Naive B cell (primary cell): Measurements from ENCODE around the gene IRX1. TPM values are rescaled to one million over a fixed set of nuclear protein-coding genes. Genes with fewer than 3 reads are reported as not detected.

Experiments used
- ATAC-seq, 2 donors: fragments of 150-1000 bp; cut with Tn5 transposase; 2 replicates each; pipeline ENCODE4 v1.10.0; 2021; ENCODE audit warnings: low read depth in 2 of 2, mild to moderate bottlenecking in 2 of 2, moderate library complexity in 2 of 2
- DNase-seq: peaks from one replicate; pipeline ENCODE4 v3.0.0; 2022
- H3K27ac Mint-ChIP-seq, 6 donors: one replicate each; pipeline ENCODE4 v1.8.0; 2020 to 2022; ENCODE audit warnings: mild to moderate bottlenecking in 6 of 6, mixed read lengths in 6 of 6, moderate library complexity in 5 of 6, inconsistent platforms in 2 of 6
- H3K27me3 Mint-ChIP-seq, 3 donors: one replicate each; pipeline ENCODE4 v1.8.0; 2021 to 2022; ENCODE audit warnings: mixed read lengths in 3 of 3, mild to moderate bottlenecking in 1 of 3
- H3K36me3 Mint-ChIP-seq, 2 donors: one replicate each; pipeline ENCODE4 v1.8.0; 2020 to 2022; ENCODE audit warnings: mixed read lengths in 2 of 2, inconsistent platforms in 1 of 2, mild to moderate bottlenecking in 1 of 2
- H3K4me1 Mint-ChIP-seq, 3 donors: one replicate each; pipeline ENCODE4 v1.8.0; 2020 to 2022; ENCODE audit warnings: mixed read lengths in 3 of 3, inconsistent platforms in 1 of 3, mild to moderate bottlenecking in 1 of 3, moderate library complexity in 1 of 3
- H3K4me3 Mint-ChIP-seq, 8 donors: one replicate each; pipeline ENCODE4 v1.8.0; 2020 to 2022; ENCODE audit warnings: mild to moderate bottlenecking in 8 of 8, mixed read lengths in 8 of 8, moderate library complexity in 8 of 8, inconsistent platforms in 2 of 8
- H3K9me3 Mint-ChIP-seq, 7 donors: one replicate each; pipeline ENCODE4 v1.8.0; 2020 to 2022; ENCODE audit warnings: mixed read lengths in 7 of 7, mild to moderate bottlenecking in 5 of 7, inconsistent platforms in 2 of 7, moderate library complexity in 1 of 7
- polyA plus RNA-seq, 6 donors: library from polyadenylated mRNA; unstranded; fragments of 300-500 nt; fragmentation: Illumina TruSeq; gene quantifications; one replicate each; pipeline ENCODE4 v1.2.3, GENCODE V29; 2021; ENCODE audit warnings: low read depth in 6 of 6

The IRX1 gene
- polyA plus RNA-seq, 6 donors from 2014 or later: not detected

DNA sequence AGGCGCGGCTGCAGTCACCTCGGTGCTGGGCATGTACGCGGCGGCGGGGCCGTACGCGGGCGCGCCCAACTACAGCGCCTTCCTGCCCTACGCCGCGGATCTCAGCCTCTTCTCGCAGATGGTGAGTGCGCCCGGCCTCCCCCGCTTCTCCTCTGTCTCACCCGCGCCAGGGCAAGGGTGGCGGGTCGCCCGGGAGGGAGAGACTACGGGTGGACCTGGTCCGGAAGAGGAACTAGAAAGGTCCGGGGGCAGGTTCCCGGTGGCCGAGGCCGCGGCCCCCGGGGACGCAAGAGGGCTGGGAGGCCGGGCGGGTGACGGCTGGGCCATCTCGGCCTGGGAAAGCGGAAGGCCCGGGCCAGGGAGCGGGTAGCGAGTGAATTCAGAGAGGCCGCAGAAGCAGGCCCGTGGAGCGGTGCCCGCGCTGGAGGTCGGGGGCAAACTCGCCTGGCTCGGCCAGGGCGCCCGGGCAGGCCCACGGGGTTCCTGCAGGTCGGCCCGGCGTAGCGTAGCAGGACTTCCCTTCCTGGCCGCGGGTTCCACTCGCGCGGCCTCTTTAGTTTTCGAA is 711 bp downstream of the IRX1 start:
- Mint-ChIP-seq H3K36me3 (peaks cover 0 to 13% of the 10 kb centered on the region in 2 donors), H3K9me3 (peaks cover 0 to 9% (median 4%) of the 10 kb centered on the region in 7 donors), H3K4me1 (peaks cover 8 to 11% (median 9%) of the 10 kb centered on the region in 3 donors), H3K27ac (no peak overlapping the region), H3K27me3 (peaks cover 34 to 67% (median 39%) of the 10 kb centered on the region in 3 donors), H3K4me3 (peak overlapping the region in 2 of 8 donors; percentile 35 to 53)
- no peak for ATAC-seq
- no peak for DNase-seq

DNA sequence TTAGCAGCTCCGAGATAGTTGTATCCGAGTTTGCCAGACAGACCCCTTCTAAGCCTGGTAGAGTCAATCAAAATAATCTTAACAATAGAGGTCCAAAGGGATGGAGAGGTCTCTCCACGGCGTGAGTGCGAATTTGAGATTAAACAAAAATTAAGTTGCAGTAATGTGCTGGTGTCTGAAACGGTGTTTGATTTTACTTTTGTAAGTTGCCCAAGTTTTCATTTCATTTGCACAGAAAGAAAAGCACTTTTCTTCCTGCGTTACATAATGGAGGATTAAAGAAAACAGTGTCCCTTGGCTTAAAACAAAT is 1.2 kb downstream of the IRX1 start:
- peaks cover 0 to 13% (median 4%) of the 10 kb centered on the region in 7 donors for H3K9me3 Mint-ChIP-seq
- H3K27me3 Mint-ChIP-seq: peaks cover 38 to 67% (median 44%) of the 10 kb centered on the region in 3 donors
- ATAC-seq: no peak
- DNase-seq: no peak
- H3K27ac Mint-ChIP-seq: no peak overlapping the region
- H3K4me1 Mint-ChIP-seq: peaks cover 9 to 16% (median 14%) of the 10 kb centered on the region in 3 donors
- peaks cover 4 to 18% of the 10 kb centered on the region in 2 donors for H3K36me3 Mint-ChIP-seq
- H3K4me3 Mint-ChIP-seq: peak overlapping the region in 3 of 8 donors; percentile 35 to 53 (median 51)

DNA sequence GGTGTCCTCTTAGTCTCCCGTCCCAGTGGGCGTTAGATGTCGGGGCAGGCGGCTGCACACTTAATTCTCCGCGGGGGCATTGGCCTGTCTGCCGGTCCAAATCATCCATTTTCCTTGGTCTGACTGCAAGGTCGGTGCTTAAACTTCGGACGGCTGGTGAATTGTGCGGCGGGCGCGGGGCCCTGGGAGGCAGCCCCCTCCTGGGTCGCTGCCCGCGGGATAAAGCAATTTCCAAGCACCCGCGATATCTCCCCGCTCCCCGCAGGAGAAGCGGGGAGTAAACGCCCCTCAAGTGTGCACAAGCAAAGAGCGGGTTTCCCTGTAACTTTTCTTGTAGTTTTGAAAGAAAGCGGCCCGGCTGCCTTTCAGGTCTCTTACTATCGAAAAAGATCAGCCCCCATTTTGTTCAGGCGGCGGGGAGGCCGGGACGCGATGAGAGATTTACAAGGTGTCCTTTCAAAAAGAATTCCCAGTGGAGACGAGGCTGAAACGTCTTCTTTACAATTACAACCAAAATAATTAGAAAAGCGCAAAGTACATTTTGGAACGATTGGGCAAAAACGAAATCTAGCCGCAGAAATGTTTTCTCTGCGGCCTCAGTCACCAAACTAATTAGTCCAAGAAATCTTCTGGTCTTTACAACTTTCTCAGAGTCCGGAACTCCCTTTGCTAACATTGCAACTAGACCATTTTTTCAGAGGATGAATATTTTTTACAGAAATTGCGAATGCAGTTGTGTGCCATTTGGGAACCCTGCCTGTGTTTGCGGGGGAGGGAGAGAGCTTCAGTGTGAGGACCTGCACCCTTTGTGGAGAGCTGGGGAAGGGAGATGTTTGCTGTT is 1.8 kb downstream of the IRX1 start:
- Mint-ChIP-seq H3K36me3 (peaks cover 6 to 21% of the 10 kb centered on the region in 2 donors), H3K4me1 (peaks cover 9 to 19% (median 15%) of the 10 kb centered on the region in 3 donors), H3K27me3 (peaks cover 44 to 67% (median 48%) of the 10 kb centered on the region in 3 donors), H3K4me3 (peak overlapping the region in 2 of 8 donors; percentile 51 to 71), H3K9me3 (peaks cover 0 to 14% (median 4%) of the 10 kb centered on the region in 7 donors), H3K27ac (no peak overlapping the region)
- DNase-seq: no peak
- ATAC-seq: no peak

DNA sequence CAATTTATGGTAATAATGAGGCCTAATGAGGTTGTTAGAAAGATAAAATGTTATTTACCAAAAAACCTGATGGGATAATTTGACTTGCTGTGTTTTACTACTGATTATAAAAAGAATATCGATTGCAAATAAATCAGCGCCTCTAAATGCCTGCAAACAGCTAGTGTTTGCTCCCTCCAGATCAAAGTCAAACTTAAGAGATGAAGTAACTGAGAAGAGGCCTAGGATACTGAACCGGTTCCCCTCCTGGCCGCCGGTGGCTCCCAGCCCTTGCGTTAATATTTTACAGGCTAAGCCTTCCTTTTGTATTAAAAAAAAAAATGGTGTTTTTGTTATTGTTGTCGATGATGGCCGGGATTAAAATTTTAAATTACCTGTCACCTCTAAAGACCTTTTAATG is 2.6 kb downstream of the IRX1 start:
- peaks cover 9 to 22% (median 15%) of the 10 kb centered on the region in 3 donors for H3K4me1 Mint-ChIP-seq
- no peak overlapping the region for H3K4me3 Mint-ChIP-seq
- ATAC-seq: no peak
- no peak for DNase-seq
- H3K27me3 Mint-ChIP-seq: peaks cover 44 to 67% (median 55%) of the 10 kb centered on the region in 3 donors
- peaks cover 6 to 21% of the 10 kb centered on the region in 2 donors for H3K36me3 Mint-ChIP-seq
- no peak overlapping the region for H3K27ac Mint-ChIP-seq
- peaks cover 0 to 14% (median 4%) of the 10 kb centered on the region in 7 donors for H3K9me3 Mint-ChIP-seq

DNA sequence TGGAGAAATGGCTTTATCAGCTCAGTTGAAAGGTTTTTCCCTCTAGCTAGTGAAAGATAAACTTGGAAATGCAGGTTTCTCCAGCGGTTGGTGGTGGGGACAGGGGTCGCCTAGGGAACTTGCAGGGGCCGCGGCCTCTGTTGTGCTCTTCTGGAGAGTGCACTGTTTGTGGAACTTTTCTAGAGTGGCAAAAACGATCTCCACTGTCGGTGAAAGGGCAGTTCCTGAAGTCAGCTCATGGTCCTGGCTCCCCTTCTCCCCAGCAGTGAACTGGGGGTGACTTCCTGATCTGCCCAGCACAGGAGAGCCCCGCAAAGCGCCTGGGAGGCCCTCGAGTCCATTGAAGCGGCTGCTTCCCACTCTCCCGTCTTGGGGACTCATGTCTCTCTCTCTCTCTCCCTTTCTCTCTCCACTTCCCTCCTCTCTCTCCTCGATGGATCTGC is 3.2 kb downstream of the IRX1 start:
- ATAC-seq (no peak), DNase-seq (no peak)
- Mint-ChIP-seq H3K27ac (no peak overlapping the region), H3K4me1 (peaks cover 6 to 21% (median 12%) of the 10 kb centered on the region in 3 donors), H3K27me3 (peaks cover 47 to 67% (median 56%) of the 10 kb centered on the region in 3 donors), H3K36me3 (peaks cover 6 to 16% of the 10 kb centered on the region in 2 donors), H3K9me3 (peaks cover 0 to 14% (median 4%) of the 10 kb centered on the region in 7 donors), H3K4me3 (no peak overlapping the region)

DNA sequence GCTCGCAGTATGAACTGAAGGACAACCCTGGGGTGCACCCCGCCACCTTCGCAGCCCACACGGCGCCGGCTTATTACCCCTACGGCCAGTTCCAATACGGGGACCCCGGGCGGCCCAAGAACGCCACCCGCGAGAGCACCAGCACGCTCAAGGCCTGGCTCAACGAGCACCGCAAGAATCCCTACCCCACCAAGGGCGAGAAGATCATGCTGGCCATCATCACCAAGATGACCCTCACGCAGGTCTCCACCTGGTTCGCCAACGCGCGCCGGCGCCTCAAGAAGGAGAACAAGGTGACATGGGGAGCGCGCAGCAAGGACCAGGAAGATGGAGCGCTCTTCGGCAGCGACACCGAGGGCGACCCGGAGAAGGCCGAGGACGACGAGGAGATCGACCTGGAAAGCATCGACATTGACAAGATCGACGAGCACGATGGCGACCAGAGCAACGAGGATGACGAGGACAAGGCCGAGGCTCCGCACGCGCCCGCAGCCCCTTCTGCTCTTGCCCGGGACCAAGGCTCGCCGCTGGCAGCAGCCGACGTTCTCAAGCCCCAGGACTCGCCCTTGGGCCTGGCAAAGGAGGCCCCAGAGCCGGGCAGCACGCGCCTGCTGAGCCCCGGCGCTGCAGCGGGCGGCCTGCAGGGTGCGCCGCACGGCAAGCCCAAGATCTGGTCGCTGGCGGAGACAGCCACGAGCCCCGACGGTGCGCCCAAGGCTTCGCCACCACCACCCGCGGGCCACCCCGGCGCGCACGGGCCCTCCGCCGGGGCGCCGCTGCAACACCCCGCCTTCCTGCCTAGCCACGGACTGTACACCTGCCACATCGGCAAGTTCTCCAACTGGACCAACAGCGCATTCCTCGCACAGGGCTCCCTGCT is 3.8 kb downstream of the IRX1 start:
- peaks cover 6 to 13% of the 10 kb centered on the region in 2 donors for H3K36me3 Mint-ChIP-seq
- H3K4me3 Mint-ChIP-seq: no peak overlapping the region
- H3K27me3 Mint-ChIP-seq: peaks cover 50 to 67% (median 58%) of the 10 kb centered on the region in 3 donors
- peaks cover 4 to 18% (median 8%) of the 10 kb centered on the region in 3 donors for H3K4me1 Mint-ChIP-seq
- no peak overlapping the region for H3K27ac Mint-ChIP-seq
- no peak for ATAC-seq
- peaks cover 0 to 15% (median 3%) of the 10 kb centered on the region in 7 donors for H3K9me3 Mint-ChIP-seq
- DNase-seq: no peak

DNA sequence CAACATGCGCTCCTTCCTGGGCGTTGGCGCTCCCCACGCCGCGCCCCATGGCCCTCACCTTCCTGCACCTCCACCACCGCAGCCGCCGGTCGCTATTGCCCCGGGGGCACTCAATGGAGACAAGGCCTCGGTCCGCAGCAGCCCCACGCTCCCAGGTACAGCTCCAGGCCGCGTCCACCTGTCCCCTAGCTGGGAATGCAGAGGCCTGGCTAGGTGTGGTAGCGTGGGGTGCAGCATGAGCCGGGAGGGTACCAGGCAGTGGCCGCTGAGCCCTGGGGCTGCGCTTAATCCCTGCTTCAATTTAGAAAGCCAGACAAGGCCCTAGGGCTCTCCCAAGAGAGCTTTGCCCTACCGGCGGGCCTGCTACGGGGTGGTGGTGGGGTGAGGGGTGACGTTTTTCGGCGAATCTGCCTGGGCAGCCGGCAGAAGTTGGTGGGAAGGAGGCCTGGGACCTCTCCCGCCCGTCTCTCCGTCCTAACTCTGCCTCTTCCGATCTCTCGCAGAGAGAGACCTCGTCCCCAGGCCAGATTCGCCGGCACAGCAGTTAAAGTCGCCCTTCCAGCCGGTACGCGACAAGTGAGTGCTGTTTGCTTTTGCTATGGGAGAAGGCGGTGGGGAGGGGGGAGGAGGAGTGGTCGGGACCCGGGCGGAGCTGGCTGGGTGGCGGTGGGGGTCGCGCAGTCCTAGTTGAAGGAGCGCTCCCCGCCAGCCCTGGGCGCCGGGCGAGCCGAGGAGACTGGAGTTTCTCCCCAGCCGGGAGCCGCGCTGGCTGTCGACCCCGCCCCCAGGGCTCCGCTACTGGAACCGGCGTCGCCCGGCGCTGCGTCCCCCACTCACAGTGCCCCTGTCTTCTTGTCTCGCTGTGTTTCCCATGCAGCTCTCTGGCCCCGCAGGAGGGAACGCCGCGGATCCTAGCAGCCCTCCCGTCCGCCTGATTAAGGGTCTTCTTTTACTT is 4.8 kb downstream of the IRX1 start:
- peaks cover 6 to 13% of the 10 kb centered on the region in 2 donors for H3K36me3 Mint-ChIP-seq
- H3K9me3 Mint-ChIP-seq: peaks cover 0 to 18% (median 3%) of the 10 kb centered on the region in 7 donors
- DNase-seq (no peak), ATAC-seq (no peak)
- H3K4me1 Mint-ChIP-seq: peaks cover 4 to 18% (median 8%) of the 10 kb centered on the region in 3 donors
- peak overlapping the region in 1 of 8 donors; percentile 6 for H3K4me3 Mint-ChIP-seq
- H3K27me3 Mint-ChIP-seq: peaks cover 53 to 76% (median 67%) of the 10 kb centered on the region in 3 donors
- no peak overlapping the region for H3K27ac Mint-ChIP-seq

DNA sequence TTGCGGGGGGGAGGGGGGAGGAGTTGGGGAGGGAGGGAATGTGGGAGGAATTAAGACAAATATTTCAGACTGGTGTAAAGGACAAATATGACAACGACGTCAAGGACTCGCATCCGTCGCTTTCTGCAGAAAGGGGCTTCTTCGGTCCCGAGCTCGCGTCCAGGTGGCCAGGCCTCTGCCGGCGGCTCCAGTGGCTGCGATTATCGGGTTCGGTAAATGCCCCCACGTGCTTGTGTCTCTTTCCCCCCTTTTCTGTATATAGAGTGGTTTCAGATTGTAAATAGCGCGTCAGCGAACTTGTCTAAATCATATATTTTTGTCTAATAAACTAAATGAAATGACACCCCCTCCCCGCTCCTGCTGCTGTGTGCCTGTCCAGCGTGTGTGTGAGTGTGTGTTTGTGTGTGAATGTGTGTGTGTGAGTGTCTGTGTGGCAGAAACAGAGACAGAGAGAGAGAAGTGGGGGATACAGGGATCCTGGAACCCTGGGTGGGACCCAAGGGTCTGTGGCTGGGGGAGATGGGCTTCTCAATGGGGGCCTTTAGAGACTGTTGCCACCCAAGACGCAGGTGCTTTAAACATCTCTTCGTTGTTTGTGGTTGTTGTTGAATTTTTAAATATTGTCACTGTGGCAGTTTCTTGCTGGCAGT is 5.6 kb downstream of the IRX1 start:
- DNase-seq (no peak), ATAC-seq (no peak)
- Mint-ChIP-seq H3K27me3 (peaks cover 53 to 84% (median 75%) of the 10 kb centered on the region in 3 donors), H3K4me1 (peaks cover 4 to 18% (median 8%) of the 10 kb centered on the region in 3 donors), H3K36me3 (peaks cover 6 to 13% of the 10 kb centered on the region in 2 donors), H3K4me3 (peak overlapping the region in 2 of 8 donors; percentile 16 to 71), H3K9me3 (peaks cover 0 to 18% (median 3%) of the 10 kb centered on the region in 7 donors), H3K27ac (peak overlapping the region in 1 of 6 donors; percentile 8)

DNA sequence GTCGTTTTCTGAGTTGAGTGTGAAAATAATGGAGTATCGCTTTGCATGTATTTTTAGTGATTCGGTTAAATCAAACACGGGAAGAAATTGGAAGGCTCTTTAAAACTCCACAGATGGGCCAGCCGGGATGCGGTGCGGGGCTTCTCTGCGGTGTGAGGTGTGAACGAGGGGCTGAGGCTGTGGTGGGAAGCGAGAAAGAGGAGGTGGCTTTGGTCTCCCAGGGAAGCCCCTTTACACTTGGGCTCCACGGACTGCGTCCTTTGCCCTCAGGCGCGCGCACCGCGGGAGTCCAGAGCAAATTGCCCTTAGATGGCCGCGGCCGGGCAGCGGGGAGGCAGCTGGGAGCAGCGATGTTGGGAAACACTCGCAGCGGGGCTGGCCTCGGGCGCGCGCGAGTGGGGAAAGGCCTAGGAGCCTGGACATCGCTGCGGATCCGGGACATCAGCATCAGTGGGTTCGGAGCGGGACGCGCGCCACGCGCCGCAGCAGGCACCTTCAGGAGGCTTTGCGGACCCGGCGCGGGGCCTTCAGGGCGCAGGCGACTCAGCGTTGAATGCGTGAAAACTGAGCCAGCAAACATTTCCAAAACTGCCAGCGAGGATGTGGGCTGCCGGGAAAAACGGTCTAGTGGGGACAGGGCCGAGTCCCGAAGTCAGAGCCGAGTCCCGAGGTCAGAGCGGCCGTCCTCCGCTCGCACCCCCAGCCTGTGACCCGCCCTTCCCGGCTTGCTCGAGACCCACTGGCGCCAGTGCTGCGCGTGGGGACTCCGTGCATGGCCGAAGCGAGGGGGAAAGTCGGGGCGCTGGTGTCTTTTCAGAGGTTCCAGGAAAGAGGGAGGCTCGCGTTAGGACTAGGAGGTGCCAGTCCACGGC is 6.5 kb downstream of the IRX1 start:
- Mint-ChIP-seq H3K36me3 (peaks cover 10 to 20% of the 10 kb centered on the region in 2 donors), H3K4me3 (peak overlapping the region in 1 of 8 donors; percentile 8), H3K27me3 (peaks cover 53 to 87% (median 83%) of the 10 kb centered on the region in 3 donors), H3K4me1 (peaks cover 7 to 18% (median 11%) of the 10 kb centered on the region in 3 donors), H3K9me3 (peaks cover 0 to 15% (median 4%) of the 10 kb centered on the region in 7 donors), H3K27ac (peak overlapping the region in 1 of 6 donors; percentile 95)
- DNase-seq (no peak), ATAC-seq (no peak)

DNA sequence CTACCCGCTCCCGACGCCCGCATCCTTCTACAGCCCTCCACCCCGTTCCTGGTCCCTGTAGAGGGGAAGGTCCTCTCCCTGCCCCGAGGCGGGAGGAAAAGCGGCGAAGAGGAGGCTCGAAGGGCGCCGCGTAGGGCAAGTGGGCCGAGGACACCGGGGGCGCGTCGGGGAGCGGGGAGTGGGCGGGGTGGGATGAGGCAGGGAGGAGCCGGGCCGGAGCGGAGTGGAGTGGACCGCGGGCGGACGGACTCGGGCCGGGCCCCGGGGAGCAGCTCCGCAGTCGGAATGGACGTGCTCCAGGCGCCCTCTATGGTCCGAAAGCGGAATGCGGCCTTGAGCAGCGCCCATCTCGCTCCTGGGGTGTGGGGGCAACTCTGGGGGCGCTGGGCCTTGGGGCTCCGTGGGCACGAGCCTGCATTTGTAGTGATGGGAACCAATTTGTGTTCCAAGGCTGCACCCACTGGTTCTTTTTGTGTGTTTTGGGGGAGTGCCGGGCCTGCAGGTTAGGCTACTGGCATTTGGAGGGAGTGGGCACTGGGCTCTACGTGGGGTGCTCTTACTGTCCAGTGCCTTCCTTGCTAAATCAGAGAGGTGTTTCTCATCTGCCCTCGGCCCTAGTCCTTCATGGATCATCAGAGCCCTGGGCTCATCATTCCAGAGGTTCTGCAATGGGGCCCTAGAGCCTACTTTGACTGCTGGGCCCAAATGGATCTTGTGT is 7.3 kb downstream of the IRX1 start:
- Mint-ChIP-seq H3K9me3 (peaks cover 0 to 15% (median 4%) of the 10 kb centered on the region in 7 donors), H3K4me1 (peaks cover 7 to 18% (median 11%) of the 10 kb centered on the region in 3 donors), H3K4me3 (peak overlapping the region in 2 of 8 donors; percentile 22 to 65), H3K27ac (no peak overlapping the region), H3K36me3 (peaks cover 10 to 22% of the 10 kb centered on the region in 2 donors), H3K27me3 (peaks cover 49 to 87% (median 84%) of the 10 kb centered on the region in 3 donors)
- no peak for ATAC-seq
- DNase-seq: no peak
